ENCODE data around the gene GLI1.

Gene GLI1

GRCh38 chr12:57467212-57467874, 7.8 kb downstream of the GLI1 start:
- no peak for ATAC-seq (ENCODE audit: insufficient read depth, low read depth)
- Histone ChIP-seq H3K9ac (ENCODE audit: low read depth, low read length) (no peak overlapping the region), H4K20me1 (ENCODE audit: insufficient read depth, low read length) (no peaks in the 10 kb centered on the region), H3K9me3 (ENCODE audit: insufficient read depth, low read length, severe bottlenecking) (no peaks in the 10 kb centered on the region), H3K79me2 (ENCODE audit: insufficient read depth, low read length) (no peaks in the 10 kb centered on the region), H3K4me2 (ENCODE audit: insufficient read depth, low read length) (no peak overlapping the region), H3K4me1 (ENCODE audit: insufficient read depth, low read length) (peaks cover 7% of the 10 kb centered on the region), H2AFZ (ENCODE audit: low read depth, low read length) (no peak overlapping the region), H3K27me3 (ENCODE audit: insufficient read depth, low read length, poor library complexity) (no peaks in the 10 kb centered on the region), H3K27ac (ENCODE audit: low read length) (no peak overlapping the region), H3K4me3 (ENCODE audit: low read depth in 1 of 2, low read length in 2 of 2) (no peak overlapping the region), H3K36me3 (ENCODE audit: insufficient read depth, low read length) (peaks cover 5% of the 10 kb centered on the region)
- no peak for DNase-seq
- TF ChIP-seq EZH2 (IDR thresholded peaks at IDR 0.05; ENCODE audit: borderline replicate concordance, low read depth, low read length, severe bottlenecking) (no peak), CTCF (IDR thresholded peaks at IDR 0.05; ENCODE audit: borderline replicate concordance, extremely low read depth, low read length, poor library complexity, severe bottlenecking) (no peak)

- no peaks in the 10 kb centered on the region for H3K79me2 ChIP-seq (ENCODE audit: insufficient read depth, low read length)
- no peak overlapping the region for H3K27ac ChIP-seq (ENCODE audit: low read length)
- H3K4me1 ChIP-seq (ENCODE audit: insufficient read depth, low read length): peaks cover 2% of the 10 kb centered on the region
- H3K27me3 ChIP-seq (ENCODE audit: insufficient read depth, low read length, poor library complexity): no peaks in the 10 kb centered on the region
- no peak overlapping the region for H3K4me2 ChIP-seq (ENCODE audit: insufficient read depth, low read length)
- peaks cover 5% of the 10 kb centered on the region for H3K36me3 ChIP-seq (ENCODE audit: insufficient read depth, low read length)
- DNase-seq (no peak), ATAC-seq (ENCODE audit: insufficient read depth, low read depth) (no peak)
- H3K4me3 ChIP-seq (ENCODE audit: low read depth in 1 of 2, low read length in 2 of 2): no peak overlapping the region
- H3K9me3 ChIP-seq (ENCODE audit: insufficient read depth, low read length, severe bottlenecking): no peaks in the 10 kb centered on the region
- H3K9ac ChIP-seq (ENCODE audit: low read depth, low read length): no peak overlapping the region
- no peaks in the 10 kb centered on the region for H4K20me1 ChIP-seq (ENCODE audit: insufficient read depth, low read length)
- no peak overlapping the region for H2AFZ ChIP-seq (ENCODE audit: low read depth, low read length)
- no peak for TF ChIP-seq EZH2 (IDR thresholded peaks at IDR 0.05; ENCODE audit: borderline replicate concordance, low read depth, low read length, severe bottlenecking)
- TF ChIP-seq CTCF (IDR thresholded peaks at IDR 0.05; ENCODE audit: borderline replicate concordance, extremely low read depth, low read length, poor library complexity, severe bottlenecking): no peak
Measured at GRCh38 chr12:57467915-57468314, 8.3 kb downstream of the GLI1 start.

- DNase-seq (no peak), ATAC-seq (ENCODE audit: insufficient read depth, low read depth) (no peak)
- no peaks in the 10 kb centered on the region for H3K79me2 ChIP-seq (ENCODE audit: insufficient read depth, low read length)
- H4K20me1 ChIP-seq (ENCODE audit: insufficient read depth, low read length): no peaks in the 10 kb centered on the region
- TF ChIP-seq EZH2 (IDR thresholded peaks at IDR 0.05; ENCODE audit: borderline replicate concordance, low read depth, low read length, severe bottlenecking) (no peak), CTCF (IDR thresholded peaks at IDR 0.05; ENCODE audit: borderline replicate concordance, extremely low read depth, low read length, poor library complexity, severe bottlenecking) (no peak)
- no peaks in the 10 kb centered on the region for H3K4me1 ChIP-seq (ENCODE audit: insufficient read depth, low read length)
- H3K4me3 ChIP-seq (ENCODE audit: low read depth in 1 of 2, low read length in 2 of 2): no peak overlapping the region
- H3K4me2 ChIP-seq (ENCODE audit: insufficient read depth, low read length): no peak overlapping the region
- H3K36me3 ChIP-seq (ENCODE audit: insufficient read depth, low read length): peaks cover 13% of the 10 kb centered on the region
- no peaks in the 10 kb centered on the region for H3K27me3 ChIP-seq (ENCODE audit: insufficient read depth, low read length, poor library complexity)
- no peak overlapping the region for H3K27ac ChIP-seq (ENCODE audit: low read length)
- H2AFZ ChIP-seq (ENCODE audit: low read depth, low read length): no peak overlapping the region
- H3K9me3 ChIP-seq (ENCODE audit: insufficient read depth, low read length, severe bottlenecking): no peaks in the 10 kb centered on the region
- no peak overlapping the region for H3K9ac ChIP-seq (ENCODE audit: low read depth, low read length)
Measured at GRCh38 chr12:57469296-57470164, 9.9 kb downstream of the GLI1 start.
